ENCODE results near the gene FBXL14.

- TF ChIP-seq CTCF (IDR thresholded peaks at IDR 0.05; ENCODE audit: poor library complexity, severe bottlenecking) (no peak), MXI1 (conservative IDR thresholded peaks at IDR 0.05; ENCODE audit: poor library complexity, severe bottlenecking) (no peak), EZH2 (IDR thresholded peaks at IDR 0.05; ENCODE audit: borderline replicate concordance, insufficient read depth, low read length, poor library complexity, severe bottlenecking) (no peak), POLR2AphosphoS5 (IDR thresholded peaks at IDR 0.05) (no peak), TAF1 (IDR thresholded peaks at IDR 0.05; ENCODE audit: low read depth) (no peak)
- TF ChIP-seq, protein P1, sequence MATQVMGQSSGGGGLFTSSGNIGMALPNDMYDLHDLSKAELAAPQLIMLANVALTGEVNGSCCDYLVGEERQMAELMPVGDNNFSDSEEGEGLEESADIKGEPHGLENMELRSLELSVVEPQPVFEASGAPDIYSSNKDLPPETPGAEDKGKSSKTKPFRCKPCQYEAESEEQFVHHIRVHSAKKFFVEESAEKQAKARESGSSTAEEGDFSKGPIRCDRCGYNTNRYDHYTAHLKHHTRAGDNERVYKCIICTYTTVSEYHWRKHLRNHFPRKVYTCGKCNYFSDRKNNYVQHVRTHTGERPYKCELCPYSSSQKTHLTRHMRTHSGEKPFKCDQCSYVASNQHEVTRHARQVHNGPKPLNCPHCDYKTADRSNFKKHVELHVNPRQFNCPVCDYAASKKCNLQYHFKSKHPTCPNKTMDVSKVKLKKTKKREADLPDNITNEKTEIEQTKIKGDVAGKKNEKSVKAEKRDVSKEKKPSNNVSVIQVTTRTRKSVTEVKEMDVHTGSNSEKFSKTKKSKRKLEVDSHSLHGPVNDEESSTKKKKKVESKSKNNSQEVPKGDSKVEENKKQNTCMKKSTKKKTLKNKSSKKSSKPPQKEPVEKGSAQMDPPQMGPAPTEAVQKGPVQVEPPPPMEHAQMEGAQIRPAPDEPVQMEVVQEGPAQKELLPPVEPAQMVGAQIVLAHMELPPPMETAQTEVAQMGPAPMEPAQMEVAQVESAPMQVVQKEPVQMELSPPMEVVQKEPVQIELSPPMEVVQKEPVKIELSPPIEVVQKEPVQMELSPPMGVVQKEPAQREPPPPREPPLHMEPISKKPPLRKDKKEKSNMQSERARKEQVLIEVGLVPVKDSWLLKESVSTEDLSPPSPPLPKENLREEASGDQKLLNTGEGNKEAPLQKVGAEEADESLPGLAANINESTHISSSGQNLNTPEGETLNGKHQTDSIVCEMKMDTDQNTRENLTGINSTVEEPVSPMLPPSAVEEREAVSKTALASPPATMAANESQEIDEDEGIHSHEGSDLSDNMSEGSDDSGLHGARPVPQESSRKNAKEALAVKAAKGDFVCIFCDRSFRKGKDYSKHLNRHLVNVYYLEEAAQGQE (IDR thresholded peaks at IDR 0.05; ENCODE audit: borderline replicate concordance) = no peak
These were observed 45.2 kb upstream of the FBXL14 start for GRCh38 chr12:1639538-1639937.
